Stimulated activated CD8-positive, alpha-beta memory T cell treated with anti-CD3 and anti-CD28 coated beads, Interleukin-12 subunit alpha, Interleukin-12 subunit beta, amount 100 ng/mL, for 1 hour (primary cell): Measurements from ENCODE around the gene ELFN1.

ENCODE experiments used
- DNase-seq: peaks from one replicate; pipeline ENCODE4 v3.0.0-alpha.2; 2020; ENCODE audit warnings: low read depth

Gene ELFN1

GRCh38 chr7:1669954-1670893 lies at the start of gene ELFN1:
TSS of gene ELFN1 (plus strand) at chr7:1670277. CDS start at chr7:1744597, 74,320 bp downstream.
- no peak for DNase-seq

GRCh38 chr7:1620835-1621234 lies 49.2 kb upstream of the ELFN1 start:
- no peak for DNase-seq

- DNase-seq = no peak
Measured at GRCh38 chr7:1621718-1622117, 48.4 kb upstream of the ELFN1 start.

- DNase-seq = no peak
Measured at GRCh38 chr7:1622441-1622840, 47.6 kb upstream of the ELFN1 start.

- no peak for DNase-seq
Measured at GRCh38 chr7:1623810-1624209, 46.3 kb upstream of the ELFN1 start.

GRCh38 chr7:1624999-1625927 lies 44.8 kb upstream of the ELFN1 start:
- no peak for DNase-seq

GRCh38 chr7:1626769-1627168 lies 43.3 kb upstream of the ELFN1 start:
- DNase-seq = no peak

GRCh38 chr7:1630700-1631336 lies 39.3 kb upstream of the ELFN1 start:
- DNase-seq = no peak

- DNase-seq = no peak
Measured at GRCh38 chr7:1631678-1632077, 38.4 kb upstream of the ELFN1 start.

- no peak for DNase-seq
Measured at GRCh38 chr7:1632506-1632905, 37.6 kb upstream of the ELFN1 start.

GRCh38 chr7:1632916-1633785 lies 36.9 kb upstream of the ELFN1 start:
- DNase-seq = no peak

- DNase-seq = no peak
Measured at GRCh38 chr7:1635401-1635800, 34.7 kb upstream of the ELFN1 start.

GRCh38 chr7:1637155-1637554 lies 32.9 kb upstream of the ELFN1 start:
- DNase-seq = no peak

- DNase-seq = no peak
Measured at GRCh38 chr7:1638215-1638661, 31.8 kb upstream of the ELFN1 start.

- no peak for DNase-seq
Measured at GRCh38 chr7:1639071-1639470, 31.0 kb upstream of the ELFN1 start.

- no peak for DNase-seq
Measured at GRCh38 chr7:1639532-1640175, 30.4 kb upstream of the ELFN1 start.

- no peak for DNase-seq
Measured at GRCh38 chr7:1640376-1641172, 29.5 kb upstream of the ELFN1 start.

GRCh38 chr7:1641173-1641572 lies 28.9 kb upstream of the ELFN1 start:
- no peak for DNase-seq

GRCh38 chr7:1641661-1642260 lies 28.3 kb upstream of the ELFN1 start:
- no peak for DNase-seq
